K562 (cell line): Measurements from ENCODE around the gene DAB2IP. TPM values are rescaled to one million over a fixed set of nuclear protein-coding genes. Genes with fewer than 3 reads are reported as not detected.

Source experiments
- ATAC-seq: fragments of 200-7000 bp; cut with Tn5 transposase; 3 replicates; pipeline ENCODE4 v1.9.1; 2020; ENCODE audit warnings: moderate library complexity
- BruUV-seq: library from RNA; stranded (reverse); fragments of 400-500 nt; replicated peaks from 2 replicates; lab custom pipeline; 2021; lab: Mats Ljungman, UMichigan
- CTCF ChIA-PET: fragments of 300-600 bp; formaldehyde crosslinking; extraction: SDS; loops from one replicate; lab custom pipeline; 2021; ENCODE audit warnings: low intra/inter-chr PET ratio; lab: Yijun Ruan, JAX
- POLR2A ChIA-PET: fragments of 300-600, 350-650 bp; sonication (Branson Sonifier 250); formaldehyde crosslinking; extraction: SDS; loops from one replicate; lab custom pipeline; 2021; ENCODE audit warnings: antibody characterized with exemption, inconsistent platforms; lab: Yijun Ruan, JAX
- DNase-seq, 4 experiments: peaks; one replicate each; pipeline versions ENCODE4 v3.0.0 to v3.0.0-alpha.2; 2011 to 2018; ENCODE audit warnings: low spot score in 3 of 4, mixed read lengths in 3 of 4; ENCODE audit errors: extremely low read depth in 1 of 4
- FAIRE-seq: peaks from 2 replicates; lab custom pipeline; 2011; peaks lifted over from hg19 to GRCh38; lab: Jason Lieb, UNC
- H2AFZ ChIP-seq: 2 replicates; pipeline ENCODE4 v1.6.0; 2011; ENCODE audit warnings: low read depth, low read length, control low read depth, inconsistent platforms
- H3K27ac ChIP-seq: fragments of 200-600 bp; 3 replicates; pipeline ENCODE4 v1.8.0; 2011; ENCODE audit warnings: low read depth, mild to moderate bottlenecking, control low read depth, inconsistent platforms, low read length, moderate library complexity, mixed read lengths; ENCODE audit errors: extremely low read depth
- H3K27me3 ChIP-seq, 2 experiments: fragments of 300-600 bp in 1 of 2; 2 replicates in 1 of 2; 3 replicates in 1 of 2; pipeline versions ENCODE4 v1.6.0 to v1.8.0; 2011; ENCODE audit warnings: inconsistent platforms in 2 of 2, low read length in 2 of 2, mild to moderate bottlenecking in 1 of 2, mixed read lengths in 1 of 2, moderate library complexity in 1 of 2; ENCODE audit not compliant: control insufficient read depth in 2 of 2, insufficient read depth in 2 of 2
- H3K36me3 ChIP-seq: fragments of 300-600 bp; 3 replicates; pipeline ENCODE4 v1.8.0; 2011; ENCODE audit warnings: mild to moderate bottlenecking, low read length, inconsistent platforms; ENCODE audit not compliant: control insufficient read depth, insufficient read depth
- H3K4me1 ChIP-seq, 2 experiments: fragments of 200-600 bp in 1 of 2; replicated peaks in 1 of 2; 2 replicates in 1 of 2; 3 replicates in 1 of 2; pipeline versions ENCODE4 v1.5.1 to v1.8.0; 2011; ENCODE audit warnings: inconsistent platforms in 2 of 2, low read length in 2 of 2, mild to moderate bottlenecking in 1 of 2, mixed read lengths in 1 of 2, moderate library complexity in 1 of 2; ENCODE audit not compliant: control insufficient read depth in 2 of 2, insufficient read depth in 2 of 2
- H3K4me2 ChIP-seq: 2 replicates; pipeline ENCODE4 v1.6.1; 2011; ENCODE audit warnings: low read length, control low read depth, inconsistent platforms, mixed read lengths; ENCODE audit not compliant: insufficient read depth
- H3K4me3 ChIP-seq: fragments of 200-600 bp; sonication (generic), shearing (Covaris generic); 2 replicates; pipeline ENCODE4 v1.5.1; 2016; ENCODE audit warnings: control low read depth, inconsistent platforms
- H3K79me2 ChIP-seq: fragments of 200-600 bp; 3 replicates; pipeline ENCODE4 v1.8.0; 2011; ENCODE audit warnings: low read length, inconsistent platforms; ENCODE audit not compliant: control insufficient read depth, insufficient read depth
- H3K9ac ChIP-seq, 2 experiments: 2 replicates each; pipeline versions ENCODE4 v1.6.0 to v1.6.1; 2011; ENCODE audit warnings: low read depth in 2 of 2, low read length in 2 of 2, control low read depth in 1 of 2, inconsistent platforms in 1 of 2, mild to moderate bottlenecking in 1 of 2, mixed read lengths in 1 of 2; ENCODE audit not compliant: insufficient read depth in 1 of 2
- H3K9me1 ChIP-seq: one replicate; pipeline ENCODE4 v1.6.0; 2011; ENCODE audit warnings: inconsistent platforms, mild to moderate bottlenecking, low read length, moderate library complexity; ENCODE audit not compliant: control insufficient read depth, insufficient read depth
- H3K9me3 ChIP-seq: replicated peaks from 2 replicates; pipeline ENCODE4 v1.5.1; 2011; ENCODE audit warnings: low read depth, low read length, inconsistent platforms; ENCODE audit not compliant: control insufficient read depth, insufficient read depth
- H4K20me1 ChIP-seq: replicated peaks from 2 replicates; pipeline ENCODE4 v1.6.1; 2011; ENCODE audit warnings: low read length, inconsistent platforms, mixed read lengths; ENCODE audit not compliant: control insufficient read depth, insufficient read depth
- CBX3 ChIP-seq, 2 experiments: IDR thresholded peaks; 1 replicate in 1 of 2; 2 replicates in 1 of 2; pipeline ENCODE4 v1.6.1; 2012; ENCODE audit warnings: inconsistent platforms in 2 of 2, low read length in 2 of 2, borderline replicate concordance in 1 of 2, control low read depth in 1 of 2
- DACH1 ChIP-seq: fragments of 450-650 bp; IDR thresholded peaks from 2 replicates; pipeline ENCODE4 v1.6.1; 2018; ENCODE audit not compliant: partially characterized antibody
- MTF1 ChIP-seq: fragments of 250-450 bp; sonication (Bioruptor Pico); IDR thresholded peaks from 2 replicates; pipeline ENCODE4 v1.9.0; 2021; ENCODE audit warnings: moderate library complexity, mild to moderate bottlenecking, inconsistent platforms, borderline replicate concordance
- ZNF121 ChIP-seq: sonication (generic); formaldehyde crosslinking; conservative IDR thresholded peaks from 2 replicates; pipeline ENCODE4 v1.8.0; 2022; ENCODE audit warnings: missing genetic modification reagents
- ZNF24 ChIP-seq: fragments of 450-650 bp; IDR thresholded peaks from 2 replicates; pipeline ENCODE4 v1.6.1; 2016
- ZNF75A ChIP-seq: fragments of 450-650 bp; formaldehyde crosslinking; IDR thresholded peaks from 2 replicates; pipeline ENCODE4 v1.4.0; 2020; ENCODE audit warnings: mild to moderate bottlenecking
- ZNF778 ChIP-seq: fragments of 450-650 bp; formaldehyde crosslinking; IDR thresholded peaks from 2 replicates; pipeline ENCODE4 v1.4.0; 2020; ENCODE audit warnings: mild to moderate bottlenecking, moderate library complexity
- WGBS: fragments of 100-300 bp; shearing (Covaris generic); methylation state at CpG from one replicate; pipeline ENCODE4 v1.1.6; 2016; ENCODE audit warnings: low coverage, mixed read lengths; ENCODE audit not compliant: insufficient coverage; ENCODE audit errors: missing lambda C conversion rate; 5-methylcytosine and 5-hydroxymethylcytosine counted together
- in situ Hi-C: fragments of 300-500 bp; cut with MboI; formaldehyde crosslinking; loops from 4 replicates; pipeline ENCODE4 v1.15.0; 2018; ENCODE audit warnings: inconsistent platforms, mixed read lengths
- intact Hi-C: fragments of 100-400 bp; cut with micrococcal nuclease; formaldehyde crosslinking; loops from 2 replicates; pipeline ENCODE4 v1.14.2; 2022
- polyA plus RNA-seq, 8 experiments: library from polyadenylated mRNA; depleted of rRNA in 4 of 8; stranded (reverse) in 5 of 8; unstranded in 3 of 8; fragments of >200 nt; fragmentation: Nextera tagmentation in 2 of 8; fragmentation: Illumina TruSeq in 1 of 8; extraction: Ambion mirVana in 2 of 8; extraction: Trizol in 1 of 8; gene quantifications; 2 replicates each; pipeline versions ENCODE4 v1.2.1 to v1.2.3, GENCODE V29; 2011 to 2014; ENCODE audit warnings: inconsistent platforms in 1 of 8, missing spikeins in 1 of 8
- total RNA-seq, 7 experiments: library from RNA; depleted of rRNA in 6 of 7; stranded (reverse); fragments of >200 nt in 6 of 7; fragmentation: Illumina TruSeq in 2 of 7; extraction: Trizol in 2 of 7; gene quantifications; 2 replicates each; pipeline versions ENCODE4 v1.2.1 to v1.2.3, GENCODE V29; 2011 to 2021; ENCODE audit warnings: low replicate concordance in 1 of 7
- TF ChIP-seq, protein P1 (sequence below): sonication (generic); formaldehyde crosslinking; IDR thresholded peaks from 2 replicates; pipeline ENCODE4 v1.8.1; 2023; ENCODE audit warnings: mild to moderate bottlenecking, missing genetic modification reagents

Gene DAB2IP
- total and polyA plus RNA-seq, 9 of the 15 experiments (the other 6 are each of a cell fraction or from before 2014, with no cell fraction given) = 0.04 to 0.31 (median 0.08) TPM; not detected in 5

DNA sequence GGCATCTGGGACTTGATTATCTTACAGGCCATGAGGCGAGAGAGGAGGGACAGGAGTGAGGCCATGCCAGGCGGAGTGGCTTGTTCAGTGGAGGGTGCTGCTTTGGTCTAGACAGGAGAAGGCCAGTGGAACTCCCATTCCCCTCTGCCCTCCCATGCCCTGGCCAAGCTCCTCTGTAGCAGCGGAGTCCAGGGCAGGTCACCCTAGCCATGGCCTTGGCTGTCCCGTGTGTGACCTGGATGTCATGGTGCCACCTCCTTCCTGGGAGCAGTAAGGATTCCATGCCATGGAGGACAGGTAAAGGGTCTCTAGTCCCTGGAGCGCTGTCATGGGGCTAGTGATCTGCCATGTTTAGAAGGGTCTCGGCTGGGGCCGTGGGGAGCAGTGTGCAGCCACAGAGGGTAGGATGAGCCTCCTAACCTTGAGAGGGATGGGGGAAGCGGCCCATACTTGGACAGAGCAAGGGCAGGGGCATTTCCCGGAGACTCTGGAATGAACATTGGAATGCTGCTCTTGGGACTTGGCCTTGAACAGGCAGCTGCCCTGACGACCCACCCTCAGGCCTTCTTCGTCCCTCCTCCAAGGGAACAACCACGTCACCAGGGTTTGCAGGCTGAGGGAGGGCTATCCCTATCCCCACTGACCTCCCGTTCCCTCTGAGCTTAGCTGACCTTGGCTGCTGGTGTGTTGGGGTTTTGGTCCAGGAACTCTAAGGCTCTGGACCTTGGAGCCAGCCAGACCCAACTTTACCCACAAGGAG lies 100.4 kb downstream of the DAB2IP start:
- H3K4me2 ChIP-seq = no peak overlapping the region
- H3K9me1 ChIP-seq = no peaks in the 10 kb centered on the region
- ChIA-PET POLR2A (interaction anchor here (0.9 kb wide), 1 partner anchor 179 kb away, joined by 4 read pairs; no protein-coding TSS in a partner anchor), CTCF (no interaction called here)
- DNase-seq = no peak
- TF ChIP-seq DACH1 (no peak), ZNF24 (no peak), ZNF778 (CRISPR knock-in tag) (no peak), ZNF121 (CRISPR knock-in tag) (no peak), ZNF75A (CRISPR knock-in tag) (no peak), CBX3 (IDR thresholded peaks at IDR 0.05; ENCODE audit: borderline replicate concordance in 1 of 2, low read length in 2 of 2) (no peak), MTF1 (no peak)
- TF ChIP-seq, protein P1, sequence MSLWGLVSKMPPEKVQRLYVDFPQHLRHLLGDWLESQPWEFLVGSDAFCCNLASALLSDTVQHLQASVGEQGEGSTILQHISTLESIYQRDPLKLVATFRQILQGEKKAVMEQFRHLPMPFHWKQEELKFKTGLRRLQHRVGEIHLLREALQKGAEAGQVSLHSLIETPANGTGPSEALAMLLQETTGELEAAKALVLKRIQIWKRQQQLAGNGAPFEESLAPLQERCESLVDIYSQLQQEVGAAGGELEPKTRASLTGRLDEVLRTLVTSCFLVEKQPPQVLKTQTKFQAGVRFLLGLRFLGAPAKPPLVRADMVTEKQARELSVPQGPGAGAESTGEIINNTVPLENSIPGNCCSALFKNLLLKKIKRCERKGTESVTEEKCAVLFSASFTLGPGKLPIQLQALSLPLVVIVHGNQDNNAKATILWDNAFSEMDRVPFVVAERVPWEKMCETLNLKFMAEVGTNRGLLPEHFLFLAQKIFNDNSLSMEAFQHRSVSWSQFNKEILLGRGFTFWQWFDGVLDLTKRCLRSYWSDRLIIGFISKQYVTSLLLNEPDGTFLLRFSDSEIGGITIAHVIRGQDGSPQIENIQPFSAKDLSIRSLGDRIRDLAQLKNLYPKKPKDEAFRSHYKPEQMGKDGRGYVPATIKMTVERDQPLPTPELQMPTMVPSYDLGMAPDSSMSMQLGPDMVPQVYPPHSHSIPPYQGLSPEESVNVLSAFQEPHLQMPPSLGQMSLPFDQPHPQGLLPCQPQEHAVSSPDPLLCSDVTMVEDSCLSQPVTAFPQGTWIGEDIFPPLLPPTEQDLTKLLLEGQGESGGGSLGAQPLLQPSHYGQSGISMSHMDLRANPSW (CRISPR knock-in tag) = no peak
- no peak overlapping the region for H2AFZ ChIP-seq
- H3K36me3 ChIP-seq = no peaks in the 10 kb centered on the region
- H3K79me2 ChIP-seq = no peaks in the 10 kb centered on the region
- H3K27me3 ChIP-seq = peaks cover 7 to 78% of the 10 kb centered on the region in 2 experiments; a peak in 3 of 5 replicates
- H3K9ac ChIP-seq = peak overlapping the region in 1 of 2 experiments; percentile 2; a peak in 1 of 4 replicates
- no TSS peak for BruUV-seq
- intact Hi-C loops (no loop called here), in situ Hi-C loops (no loop called here)
- no peaks in the 10 kb centered on the region for H3K9me3 ChIP-seq
- no peaks in the 10 kb centered on the region for H3K4me1 ChIP-seq
- no peak overlapping the region for H3K4me3 ChIP-seq
- H4K20me1 ChIP-seq = peaks cover 13% of the 10 kb centered on the region; the same call in 1 of the 2 replicates
- H3K27ac ChIP-seq = no peak overlapping the region
- FAIRE-seq = no peak
- ATAC-seq = no peak
- under 1% methylated on average over 13 of the region's 13 CpGs for WGBS
